Suprapubic skin (tissue), 4 donors: Measurements from ENCODE around the gene NAA80. TPM values are rescaled to one million over a fixed set of nuclear protein-coding genes. Genes with fewer than 3 reads are reported as not detected.
A peak's percentile ranks its signal among the peaks of the same experiment; 100 is the strongest.

Source experiments
- DNase-seq, 2 donors: peaks; one replicate each; pipeline ENCODE4 v3.0.0-alpha.2; 2019; ENCODE audit warnings: low spot score in 2 of 2
- H3K27ac ChIP-seq: fragments of 200-600 bp; sonication (generic); one replicate; pipeline ENCODE4 v1.5.1; 2019
- H3K27me3 ChIP-seq: fragments of 200-600 bp; sonication (generic); one replicate; pipeline ENCODE4 v1.5.1; 2019
- H3K36me3 ChIP-seq: fragments of 200-600 bp; sonication (generic); one replicate; pipeline ENCODE4 v1.5.1; 2019
- H3K4me1 ChIP-seq: fragments of 200-600 bp; sonication (generic); one replicate; pipeline ENCODE4 v1.5.1; 2019
- H3K4me3 ChIP-seq: fragments of 200-600 bp; sonication (generic); one replicate; pipeline ENCODE4 v1.5.1; 2019; ENCODE audit warnings: mild to moderate bottlenecking
- H3K9me3 ChIP-seq: fragments of 200-600 bp; sonication (generic); one replicate; pipeline ENCODE4 v1.5.1; 2019
- CTCF ChIP-seq, 2 donors: fragments of 200-600 bp in 1 of 2; fragments of 450-650 bp in 1 of 2; sonication (generic) in 1 of 2; IDR thresholded peaks; one replicate each; pipeline ENCODE4 v1.5.1; 2016 to 2019; ENCODE audit warnings: antibody characterized with exemption in 2 of 2, mild to moderate bottlenecking in 1 of 2, moderate library complexity in 1 of 2
- EP300 ChIP-seq: sonication (generic); formaldehyde crosslinking; IDR thresholded peaks from one replicate; pipeline ENCODE4 v1.6.1; 2017; ENCODE audit warnings: antibody characterized with exemption
- POLR2A ChIP-seq, 2 donors: fragments of 450-650 bp; IDR thresholded peaks; one replicate each; pipeline ENCODE4 v1.6.1; 2017; ENCODE audit warnings: antibody characterized with exemption in 2 of 2, mild to moderate bottlenecking in 2 of 2, moderate library complexity in 2 of 2
- POLR2AphosphoS5 ChIP-seq, 3 donors: sonication (generic); formaldehyde crosslinking; IDR thresholded peaks; one replicate each; pipeline ENCODE4 v1.6.1; 2017; ENCODE audit warnings: antibody characterized with exemption in 3 of 3
- WGBS: methylation state at CpG from one replicate; pipeline ENCODE4 v1.1.5; 2018; 5-methylcytosine and 5-hydroxymethylcytosine counted together
- total RNA-seq, 4 donors: library from RNA; depleted of rRNA; stranded (reverse); fragments of >200 nt; gene quantifications; one replicate each; pipeline ENCODE4 v1.1.0, GENCODE V29; 2016

The NAA80 gene
- total RNA-seq, 4 donors from 2014 or later = 19.5 to 23.4 (median 20.3) TPM

- TF ChIP-seq EP300 (no peak), POLR2A (IDR thresholded peaks at IDR 0.05) (no peak), POLR2AphosphoS5 (IDR thresholded peaks at IDR 0.05) (no peak), CTCF (IDR thresholded peaks at IDR 0.05) (no peak)
- Histone ChIP-seq H3K36me3 (peaks cover 17% of the 10 kb centered on the region), H3K9me3 (no peaks in the 10 kb centered on the region), H3K4me1 (peaks cover 42% of the 10 kb centered on the region), H3K27ac (no peak overlapping the region), H3K27me3 (no peaks in the 10 kb centered on the region), H3K4me3 (no peak overlapping the region)
- WGBS = 87% methylated on average over 4 of the region's 22 CpGs
- DNase-seq = peak in 1 of 2 donors; percentile 64
Observed at GRCh38 chr3:50294492-50295403, 4.5 kb downstream of the NAA80 start.

- DNase-seq = no peak
- H3K9me3 ChIP-seq = no peaks in the 10 kb centered on the region
- no peak overlapping the region for H3K4me3 ChIP-seq
- TF ChIP-seq POLR2A (IDR thresholded peaks at IDR 0.05) = no peak
- TF ChIP-seq POLR2AphosphoS5 (IDR thresholded peaks at IDR 0.05) = no peak
- no peak for TF ChIP-seq EP300
- 100% methylated on average over 1 of the region's 4 CpGs for WGBS
- H3K36me3 ChIP-seq = peaks cover 24% of the 10 kb centered on the region
- no peaks in the 10 kb centered on the region for H3K27me3 ChIP-seq
- peaks cover 40% of the 10 kb centered on the region for H3K4me1 ChIP-seq
- H3K27ac ChIP-seq = no peak overlapping the region
Observed at GRCh38 chr3:50294089-50294488, 5.1 kb downstream of the NAA80 start.

- peaks cover 32% of the 10 kb centered on the region for H3K4me1 ChIP-seq
- TF ChIP-seq CTCF (IDR thresholded peaks at IDR 0.05) (no peak), POLR2AphosphoS5 (IDR thresholded peaks at IDR 0.05) (no peak), EP300 (no peak)
- no peaks in the 10 kb centered on the region for H3K27me3 ChIP-seq
- H3K27ac ChIP-seq = peak overlapping the region; percentile 75
- no peaks in the 10 kb centered on the region for H3K9me3 ChIP-seq
- peak in 1 of 2 donors; percentile 73 for DNase-seq
- H3K36me3 ChIP-seq = peaks cover 32% of the 10 kb centered on the region
- 57% methylated on average over 7 of the region's 12 CpGs for WGBS
- peak overlapping the region; percentile 85 for H3K4me3 ChIP-seq
Observed at GRCh38 chr3:50293079-50293801, 6.0 kb downstream of the NAA80 start.

GRCh38 chr3:50292159-50293078, 6.8 kb downstream of the NAA80 start, which contains the start of gene IFRD2:
Gene IFRD2, minus strand, starts transcription at chr3:50292429. Its CDS starts 155 bp downstream, at chr3:50292274.
- Histone ChIP-seq H3K4me1 (peaks cover 26% of the 10 kb centered on the region), H3K27me3 (no peaks in the 10 kb centered on the region), H3K27ac (peak within 1 kb of the TSS; percentile 89), H3K36me3 (peaks cover 40% of the 10 kb centered on the region), H3K4me3 (peak within 1 kb of the TSS; percentile 85), H3K9me3 (no peaks in the 10 kb centered on the region)
- peak; percentile 16 for TF ChIP-seq EP300
- TF ChIP-seq CTCF (IDR thresholded peaks at IDR 0.05) = no peak
- TF ChIP-seq POLR2A (IDR thresholded peaks at IDR 0.05) = no peak
- TF ChIP-seq POLR2AphosphoS5 (IDR thresholded peaks at IDR 0.05) = peak; percentile 43 to 93 (median 89)
- peak; percentile 97 to 98 for DNase-seq
- WGBS = no CpG with 5 or more reads among the region's 67 CpGs

GRCh38 chr3:50290161-50290641, 9.0 kb downstream of the NAA80 start:
- Histone ChIP-seq H3K4me1 (peaks cover 26% of the 10 kb centered on the region), H3K27ac (no peak overlapping the region), H3K27me3 (no peaks in the 10 kb centered on the region), H3K4me3 (no peak overlapping the region), H3K9me3 (no peaks in the 10 kb centered on the region), H3K36me3 (peaks cover 46% of the 10 kb centered on the region)
- WGBS = 94% methylated on average over 9 of the region's 16 CpGs
- TF ChIP-seq POLR2AphosphoS5 (IDR thresholded peaks at IDR 0.05) (no peak), CTCF (IDR thresholded peaks at IDR 0.05) (no peak), POLR2A (IDR thresholded peaks at IDR 0.05) (no peak), EP300 (no peak)
- DNase-seq = peak in 1 of 2 donors; percentile 76
